Endothelial cell of umbilical vein (primary cell): ENCODE measurements around the gene ABHD11. TPM values are rescaled to one million over a fixed set of nuclear protein-coding genes. Genes with fewer than 3 reads are reported as not detected.

Source experiments
- BruUV-seq: library from RNA; stranded (reverse); fragments of 400-500 nt; replicated peaks from 2 replicates; lab custom pipeline; 2021; lab: Mats Ljungman, UMichigan
- CTCF ChIA-PET: fragments of 300-600, 350-600 bp; sonication (Branson Sonifier 250); formaldehyde crosslinking; loops from one replicate; lab custom pipeline; 2021; ENCODE audit warnings: antibody characterized with exemption, inconsistent platforms; lab: Charles Lee
- POLR2A ChIA-PET: fragments of 300-600, 350-600 bp; sonication (Branson Sonifier 250); formaldehyde crosslinking; loops from one replicate; lab custom pipeline; 2021; ENCODE audit warnings: antibody characterized with exemption, inconsistent platforms; lab: Charles Lee
- DNase-seq: peaks from one replicate; pipeline ENCODE4 v3.0.0-alpha.2; 2011; ENCODE audit warnings: low read depth, low spot score
- FAIRE-seq: peaks from 2 replicates; lab custom pipeline; 2011; peaks lifted over from hg19 to GRCh38; lab: Jason Lieb, UNC
- H2AFZ ChIP-seq: 2 replicates; pipeline ENCODE4 v1.6.0; 2012; ENCODE audit warnings: low read depth, low read length, control low read depth, inconsistent platforms
- H3K27ac ChIP-seq: 2 replicates; pipeline ENCODE4 v1.5.1; 2011; ENCODE audit warnings: low read depth, mild to moderate bottlenecking, control low read depth, low read length, moderate library complexity; ENCODE audit not compliant: insufficient read depth
- H3K27me3 ChIP-seq, 2 experiments: 2 replicates each; pipeline versions ENCODE4 v1.6.0 to v1.6.1; 2011; ENCODE audit warnings: low read length in 2 of 2, mixed read lengths in 1 of 2; ENCODE audit not compliant: control insufficient read depth in 2 of 2, insufficient read depth in 2 of 2
- H3K36me3 ChIP-seq, 2 experiments: 2 replicates in 1 of 2; 3 replicates in 1 of 2; pipeline ENCODE4 v1.5.1; 2011; ENCODE audit warnings: low read length in 2 of 2, mild to moderate bottlenecking in 1 of 2, moderate library complexity in 1 of 2; ENCODE audit not compliant: control insufficient read depth in 2 of 2, insufficient read depth in 2 of 2; ENCODE audit errors: extremely low read depth in 1 of 2
- H3K4me1 ChIP-seq: 3 replicates; pipeline ENCODE4 v1.5.1; 2011; ENCODE audit warnings: mild to moderate bottlenecking, low read length; ENCODE audit not compliant: control insufficient read depth, insufficient read depth; ENCODE audit errors: extremely low read depth
- H3K4me2 ChIP-seq: 2 replicates; pipeline ENCODE4 v1.6.1; 2011; ENCODE audit warnings: low read length, control low read depth, mixed read lengths; ENCODE audit not compliant: insufficient read depth
- H3K4me3 ChIP-seq, 3 experiments: fragments of 200-600 bp in 1 of 3; sonication (generic), shearing (Covaris generic) in 1 of 3; replicated peaks in 1 of 3; 2 replicates each; pipeline ENCODE4 v1.5.1; 2011 to 2016; ENCODE audit warnings: control low read depth in 3 of 3, low read length in 3 of 3, mild to moderate bottlenecking in 2 of 3, inconsistent platforms in 1 of 3, low read depth in 1 of 3, moderate library complexity in 1 of 3; ENCODE audit not compliant: insufficient read depth in 1 of 3
- H3K79me2 ChIP-seq: 2 replicates; pipeline ENCODE4 v1.6.0; 2012; ENCODE audit warnings: low read length, inconsistent platforms; ENCODE audit not compliant: control insufficient read depth, insufficient read depth
- H3K9ac ChIP-seq: replicated peaks from 2 replicates; pipeline ENCODE3; 2011; ENCODE audit warnings: low read length, control low read depth; ENCODE audit not compliant: insufficient read depth; ENCODE audit errors: extremely low read depth
- H3K9me1 ChIP-seq: replicated peaks from 3 replicates; pipeline ENCODE4 v1.6.0; 2011; ENCODE audit warnings: mild to moderate bottlenecking, low read length; ENCODE audit not compliant: control insufficient read depth, insufficient read depth; ENCODE audit errors: extremely low read depth
- H3K9me3 ChIP-seq: replicated peaks from 2 replicates; pipeline ENCODE4 v1.5.1; 2012; ENCODE audit warnings: low read length, inconsistent platforms; ENCODE audit not compliant: control insufficient read depth, insufficient read depth
- H4K20me1 ChIP-seq: replicated peaks from 2 replicates; pipeline ENCODE3; 2011; ENCODE audit warnings: mild to moderate bottlenecking, low read length; ENCODE audit not compliant: control insufficient read depth, insufficient read depth; ENCODE audit errors: extremely low read depth
- EZH2 ChIP-seq: IDR thresholded peaks from 2 replicates; pipeline ENCODE4 v1.6.1; 2012; ENCODE audit warnings: borderline replicate concordance, low read depth, mild to moderate bottlenecking, moderate library complexity, low read length, inconsistent platforms; ENCODE audit not compliant: severe bottlenecking
- FOS ChIP-seq: IDR thresholded peaks from 2 replicates; pipeline ENCODE4 v1.6.1; 2011; ENCODE audit warnings: mild to moderate bottlenecking, low read length, moderate library complexity, borderline replicate concordance; ENCODE audit not compliant: insufficient read depth
- JUN ChIP-seq: IDR thresholded peaks from 2 replicates; pipeline ENCODE4 v1.6.1; 2011; ENCODE audit warnings: borderline replicate concordance, low read depth; ENCODE audit not compliant: insufficient read length, insufficient read depth
- MAX ChIP-seq: IDR thresholded peaks from 2 replicates; pipeline ENCODE4 v1.6.1; 2011; ENCODE audit not compliant: insufficient read depth, insufficient read length
- POLR2A ChIP-seq: IDR thresholded peaks from 2 replicates; pipeline ENCODE4 v1.6.1; 2012; ENCODE audit warnings: low read depth, mild to moderate bottlenecking, control low read depth, low read length
- POLR2AphosphoS5 ChIP-seq: IDR thresholded peaks from 2 replicates; pipeline ENCODE4 v1.6.1; 2012; ENCODE audit warnings: low read depth, mild to moderate bottlenecking, control low read depth, low read length, moderate library complexity; ENCODE audit not compliant: insufficient read depth
- dilution Hi-C: fragments of 300-500 bp; cut with MboI; formaldehyde crosslinking; loops from one replicate; pipeline ENCODE4 v1.15.0; 2019; ENCODE audit warnings: low sequenced_read_pairs; ENCODE audit not compliant: extremely low pct_ligation_motif_present
- intact Hi-C: fragments of 100-400 bp; cut with micrococcal nuclease; formaldehyde crosslinking; loops from one replicate; pipeline ENCODE4 v1.10.0; 2022
- polyA plus RNA-seq, 4 experiments: library from polyadenylated mRNA; depleted of rRNA in 3 of 4; stranded (reverse) in 3 of 4; unstranded in 1 of 4; fragments of >200 nt; gene quantifications; 2 replicates each; pipeline versions ENCODE4 v1.2.1 to v1.2.3, GENCODE V29; 2011 to 2012; ENCODE audit warnings: missing spikeins in 1 of 4
- total RNA-seq: library from RNA; stranded (reverse); gene quantifications from 2 replicates; pipeline ENCODE4 v1.2.3, GENCODE V29; 2021
- TF ChIP-seq, protein P1 (sequence below), 2 donors: IDR thresholded peaks; 1 replicate in 1 of 2; 2 replicates in 1 of 2; pipeline ENCODE4 v1.5.1; 2011; ENCODE audit warnings: low read length in 2 of 2, mild to moderate bottlenecking in 2 of 2, moderate library complexity in 2 of 2, control low read depth in 1 of 2, inconsistent platforms in 1 of 2, low read depth in 1 of 2; ENCODE audit not compliant: insufficient read depth in 1 of 2; ENCODE audit errors: extremely low read depth in 1 of 2

Gene ABHD11
- total and polyA plus RNA-seq, 2 donors (not counting 3 experiments of a cell fraction or from before 2014, with no cell fraction given): 13.3 to 18.4 TPM

GRCh38 chr7:73734619-73735527 lies 3.7 kb downstream of the ABHD11 start:
- ChIA-PET POLR2A (interaction anchor here (0.6 kb wide), 1 partner anchor 273 kb away, joined by 3 read pairs; no protein-coding TSS in a partner anchor), CTCF (interaction anchor here (0.5 to 5.3 kb wide), 34 partner anchors 8 to 411 kb away, joined by 3 to 106 read pairs (median 4); partner anchors contain the start of gene METTL27)
- DNase-seq: peak; percentile 82
- Histone ChIP-seq H3K27me3 (no peaks in the 10 kb centered on the region), H3K27ac (no peak overlapping the region), H4K20me1 (no peaks in the 10 kb centered on the region), H3K4me3 (no peak overlapping the region), H3K9me3 (no peaks in the 10 kb centered on the region), H2AFZ (no peak overlapping the region), H3K79me2 (no peaks in the 10 kb centered on the region), H3K9ac (no peak overlapping the region), H3K36me3 (no peaks in the 10 kb centered on the region), H3K4me1 (peaks cover 13% of the 10 kb centered on the region), H3K9me1 (no peaks in the 10 kb centered on the region), H3K4me2 (no peak overlapping the region)
- peak; percentile 98 for FAIRE-seq
- dilution Hi-C loops (no loop called here), intact Hi-C loops (loop anchor here (1.0 to 5.0 kb wide), 4 partner anchors 120 to 283 kb away; partner anchors contain the start of gene BAZ1B)
- no peak for TF ChIP-seq JUN
- TF ChIP-seq FOS: no peak
- TF ChIP-seq POLR2AphosphoS5: peak; percentile 55
- no peak for TF ChIP-seq MAX
- no peak for TF ChIP-seq POLR2A
- TF ChIP-seq EZH2: no peak
- TF ChIP-seq, protein P1, sequence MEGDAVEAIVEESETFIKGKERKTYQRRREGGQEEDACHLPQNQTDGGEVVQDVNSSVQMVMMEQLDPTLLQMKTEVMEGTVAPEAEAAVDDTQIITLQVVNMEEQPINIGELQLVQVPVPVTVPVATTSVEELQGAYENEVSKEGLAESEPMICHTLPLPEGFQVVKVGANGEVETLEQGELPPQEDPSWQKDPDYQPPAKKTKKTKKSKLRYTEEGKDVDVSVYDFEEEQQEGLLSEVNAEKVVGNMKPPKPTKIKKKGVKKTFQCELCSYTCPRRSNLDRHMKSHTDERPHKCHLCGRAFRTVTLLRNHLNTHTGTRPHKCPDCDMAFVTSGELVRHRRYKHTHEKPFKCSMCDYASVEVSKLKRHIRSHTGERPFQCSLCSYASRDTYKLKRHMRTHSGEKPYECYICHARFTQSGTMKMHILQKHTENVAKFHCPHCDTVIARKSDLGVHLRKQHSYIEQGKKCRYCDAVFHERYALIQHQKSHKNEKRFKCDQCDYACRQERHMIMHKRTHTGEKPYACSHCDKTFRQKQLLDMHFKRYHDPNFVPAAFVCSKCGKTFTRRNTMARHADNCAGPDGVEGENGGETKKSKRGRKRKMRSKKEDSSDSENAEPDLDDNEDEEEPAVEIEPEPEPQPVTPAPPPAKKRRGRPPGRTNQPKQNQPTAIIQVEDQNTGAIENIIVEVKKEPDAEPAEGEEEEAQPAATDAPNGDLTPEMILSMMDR (IDR thresholded peaks at IDR 0.05; ENCODE audit: extremely low read depth in 1 of 2, insufficient read depth in 1 of 2, low read depth in 1 of 2, low read length in 2 of 2): peak; percentile 81 to 88
- no TSS peak for BruUV-seq
